ENCODE measurements around the gene SDC3.

DNA sequence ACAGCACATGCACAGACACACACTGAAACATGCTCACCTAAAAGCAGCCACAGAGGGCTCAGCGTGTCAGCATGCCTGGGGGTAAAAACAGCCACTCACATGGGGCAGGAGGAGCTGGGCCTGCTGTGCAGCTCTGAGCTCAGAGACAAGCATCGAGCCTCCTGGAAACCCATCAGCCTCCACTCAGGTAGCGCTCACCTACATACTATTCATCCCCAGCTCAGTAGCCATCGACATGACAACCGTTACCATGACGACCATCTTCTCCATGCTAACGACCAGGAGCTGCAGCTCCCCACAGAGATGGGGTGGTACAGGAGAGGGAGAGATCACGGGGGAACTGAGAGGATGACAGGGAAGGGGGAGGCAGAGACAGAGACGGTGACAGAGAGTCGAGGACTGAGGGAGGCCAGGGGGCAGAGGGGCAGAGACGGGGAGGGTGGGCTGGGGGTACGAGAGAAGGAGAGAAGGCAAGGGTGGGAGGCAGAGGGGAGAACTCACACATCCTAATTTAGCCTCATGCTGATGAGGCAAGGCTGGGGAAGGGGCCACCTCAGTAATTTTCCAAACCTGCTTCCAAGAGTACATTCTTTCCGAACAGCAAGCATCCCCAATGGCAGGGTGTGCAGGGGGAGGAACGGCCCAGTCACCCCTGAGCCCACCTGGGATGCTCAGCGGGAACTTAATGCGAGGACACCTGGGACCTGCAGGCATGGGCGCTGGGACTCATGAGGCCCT, 28.4 kb downstream of the SDC3 start:
- TF ChIP-seq, protein P1, sequence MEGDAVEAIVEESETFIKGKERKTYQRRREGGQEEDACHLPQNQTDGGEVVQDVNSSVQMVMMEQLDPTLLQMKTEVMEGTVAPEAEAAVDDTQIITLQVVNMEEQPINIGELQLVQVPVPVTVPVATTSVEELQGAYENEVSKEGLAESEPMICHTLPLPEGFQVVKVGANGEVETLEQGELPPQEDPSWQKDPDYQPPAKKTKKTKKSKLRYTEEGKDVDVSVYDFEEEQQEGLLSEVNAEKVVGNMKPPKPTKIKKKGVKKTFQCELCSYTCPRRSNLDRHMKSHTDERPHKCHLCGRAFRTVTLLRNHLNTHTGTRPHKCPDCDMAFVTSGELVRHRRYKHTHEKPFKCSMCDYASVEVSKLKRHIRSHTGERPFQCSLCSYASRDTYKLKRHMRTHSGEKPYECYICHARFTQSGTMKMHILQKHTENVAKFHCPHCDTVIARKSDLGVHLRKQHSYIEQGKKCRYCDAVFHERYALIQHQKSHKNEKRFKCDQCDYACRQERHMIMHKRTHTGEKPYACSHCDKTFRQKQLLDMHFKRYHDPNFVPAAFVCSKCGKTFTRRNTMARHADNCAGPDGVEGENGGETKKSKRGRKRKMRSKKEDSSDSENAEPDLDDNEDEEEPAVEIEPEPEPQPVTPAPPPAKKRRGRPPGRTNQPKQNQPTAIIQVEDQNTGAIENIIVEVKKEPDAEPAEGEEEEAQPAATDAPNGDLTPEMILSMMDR (IDR thresholded peaks at IDR 0.05; ENCODE audit: control extremely low read depth in 1 of 3, insufficient read depth in 1 of 3, low read depth in 1 of 3, low read length in 3 of 3) = no peak
- TF ChIP-seq CHD2 (IDR thresholded peaks at IDR 0.05; ENCODE audit: low read length) = no peak
- no peak for TF ChIP-seq CEBPB (IDR thresholded peaks at IDR 0.05; ENCODE audit: low read depth, low read length)
- TF ChIP-seq TEAD4 (IDR thresholded peaks at IDR 0.05; ENCODE audit: low read depth, low read length) = no peak
- no peak for TF ChIP-seq POLR2AphosphoS5 (IDR thresholded peaks at IDR 0.05; ENCODE audit: low read depth, low read length)
- TF ChIP-seq TBP (IDR thresholded peaks at IDR 0.05; ENCODE audit: low read depth, low read length) = no peak
- TF ChIP-seq, protein P2, sequence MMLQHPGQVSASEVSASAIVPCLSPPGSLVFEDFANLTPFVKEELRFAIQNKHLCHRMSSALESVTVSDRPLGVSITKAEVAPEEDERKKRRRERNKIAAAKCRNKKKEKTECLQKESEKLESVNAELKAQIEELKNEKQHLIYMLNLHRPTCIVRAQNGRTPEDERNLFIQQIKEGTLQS (IDR thresholded peaks at IDR 0.05; ENCODE audit: insufficient read depth, low read depth, low read length) = no peak
- no peak for TF ChIP-seq HDAC2 (IDR thresholded peaks at IDR 0.05; ENCODE audit: borderline replicate concordance in 1 of 2, low read depth in 2 of 2, low read length in 2 of 2)
- no peak for TF ChIP-seq BCL11A (IDR thresholded peaks at IDR 0.05; ENCODE audit: low read depth in 2 of 2, low read length in 2 of 2)
- TF ChIP-seq POLR2A (IDR thresholded peaks at IDR 0.05; ENCODE audit: control extremely low read depth in 1 of 2, low read depth in 2 of 2, low read length in 2 of 2) = no peak
